A549 (cell line): Measurements from ENCODE around the gene CREB5.

Experiments
- CBX2 ChIP-seq: fragments of 200-600 bp; sonication (generic); IDR thresholded peaks from 2 replicates; pipeline ENCODE4 v1.6.1; 2016; ENCODE audit warnings: low read depth, mild to moderate bottlenecking, borderline replicate concordance
- CHD2 ChIP-seq: fragments of 150-350 bp; IDR thresholded peaks from 2 replicates; pipeline ENCODE4 v1.6.1; 2014; ENCODE audit warnings: low read length; ENCODE audit not compliant: partially characterized antibody
- CTCF ChIP-seq: fragments of >200 bp; sonication (Bioruptor Twin); formaldehyde crosslinking; IDR thresholded peaks from 3 replicates; pipeline ENCODE4 v1.5.1; 2016
- EHMT2 ChIP-seq: fragments of 200-600 bp; sonication (generic); IDR thresholded peaks from 2 replicates; pipeline ENCODE4 v1.6.1; 2016; ENCODE audit warnings: antibody characterized with exemption, low read depth, mild to moderate bottlenecking, moderate library complexity
- FOSL2 ChIP-seq, 2 experiments: fragments of 450-650 bp in 1 of 2; fragments of >200 bp in 1 of 2; sonication (Bioruptor Twin) in 1 of 2; formaldehyde crosslinking; IDR thresholded peaks; 2 replicates each; pipeline versions ENCODE4 v1.5.0 to v1.6.1; 2016 to 2020; ENCODE audit warnings: mild to moderate bottlenecking in 1 of 2, moderate library complexity in 1 of 2
- HDAC2 ChIP-seq: fragments of 200-600 bp; sonication (generic); IDR thresholded peaks from 2 replicates; pipeline ENCODE4 v1.6.1; 2016
- MAX ChIP-seq: IDR thresholded peaks from 2 replicates; pipeline ENCODE4 v1.6.1; 2012
- POLR2A ChIP-seq: IDR thresholded peaks from 2 replicates; pipeline ENCODE4 v1.6.1; 2012; ENCODE audit warnings: mild to moderate bottlenecking, low read length
- RCOR1 ChIP-seq: fragments of 150-350 bp; IDR thresholded peaks from 2 replicates; pipeline ENCODE4 v1.6.1; 2014; ENCODE audit warnings: antibody characterized with exemption, low read length, low read depth
- REST ChIP-seq: fragments of 200-600 bp; sonication (generic); IDR thresholded peaks from 2 replicates; pipeline ENCODE4 v1.6.1; 2016; ENCODE audit warnings: antibody characterized with exemption, mild to moderate bottlenecking, moderate library complexity
- RFX5 ChIP-seq: fragments of 450-650 bp; IDR thresholded peaks from 2 replicates; pipeline ENCODE4 v1.7.1; 2014; ENCODE audit warnings: antibody characterized with exemption, mild to moderate bottlenecking, moderate library complexity

GRCh38 chr7:28423918-28424514 is 11.7 kb downstream of the CREB5 start:
- TF ChIP-seq CTCF (no peak), POLR2A (no peak), HDAC2 (no peak), RCOR1 (no peak), MAX (no peak), REST (no peak), RFX5 (no peak), FOSL2 (IDR thresholded peaks at IDR 0.05) (no peak), FOSL2 (CRISPR knock-in tag; IDR thresholded peaks at IDR 0.05) (no peak), EHMT2 (no peak), CHD2 (no peak), CBX2 (no peak)
